HUES48 (cell line): ENCODE data around the gene SMAP1.

ENCODE experiments used
- H3K27ac ChIP-seq: one replicate; pipeline ENCODE4 v1.7.0; 2013; ENCODE audit warnings: low read depth, low read length, inconsistent platforms
- H3K27me3 ChIP-seq: 2 replicates; pipeline ENCODE4 v1.6.1; 2013; ENCODE audit warnings: mild to moderate bottlenecking, low read length; ENCODE audit not compliant: control insufficient read depth, insufficient read depth
- H3K36me3 ChIP-seq: 2 replicates; pipeline ENCODE4 v1.6.1; 2013; ENCODE audit warnings: low read length; ENCODE audit not compliant: control insufficient read depth, insufficient read depth
- H3K4me1 ChIP-seq: 2 replicates; pipeline ENCODE4 v1.6.1; 2013; ENCODE audit warnings: mild to moderate bottlenecking, low read length; ENCODE audit not compliant: control insufficient read depth, insufficient read depth
- H3K4me3 ChIP-seq: 2 replicates; pipeline ENCODE4 v1.5.1; 2013; ENCODE audit warnings: mild to moderate bottlenecking, low read depth, low read length
- H3K9ac ChIP-seq: 2 replicates; pipeline ENCODE4 v1.6.1; 2013; ENCODE audit warnings: mild to moderate bottlenecking, low read depth, low read length, moderate library complexity
- H3K9me3 ChIP-seq: 2 replicates; pipeline ENCODE4 v1.6.1; 2013; ENCODE audit warnings: low read length; ENCODE audit not compliant: control insufficient read depth, insufficient read depth

SMAP1 gene

DNA sequence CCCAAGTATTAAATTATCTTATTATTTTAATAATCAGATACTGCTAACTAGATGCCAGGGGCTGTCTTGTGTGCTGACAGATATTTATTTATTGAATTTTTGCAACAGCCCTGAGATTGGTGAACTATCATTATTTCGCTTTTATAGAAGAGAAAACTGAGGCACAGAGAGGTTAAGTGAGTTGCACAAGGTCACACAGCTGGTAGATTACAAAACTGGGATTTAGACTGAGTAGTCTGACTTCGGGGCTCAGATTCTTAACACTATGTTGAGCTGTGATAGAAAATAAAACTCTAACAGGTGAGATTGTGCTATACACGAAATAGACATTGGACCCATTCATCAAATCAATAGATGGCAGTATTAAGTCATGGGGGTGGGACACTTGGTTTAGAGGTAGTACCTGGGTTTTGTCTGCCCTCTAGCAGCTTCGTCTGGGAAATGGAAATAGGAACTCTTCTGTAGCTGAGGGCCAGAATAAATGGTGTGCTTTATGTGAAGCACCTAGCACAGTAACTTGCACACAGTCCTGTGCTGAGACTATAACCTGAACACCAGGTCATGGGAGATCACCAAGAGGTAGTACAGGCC lies 175.7 kb downstream of the SMAP1 start:
- Histone ChIP-seq H3K4me1 (0 out of 2 replicates have a peak, but pooled peaks cover 8% of the 10 kb centered on the region), H3K36me3 (no peaks in the 10 kb centered on the region), H3K9me3 (peaks cover 7% of the 10 kb centered on the region), H3K4me3 (no peak overlapping the region), H3K27me3 (no peaks in the 10 kb centered on the region), H3K27ac (no peak overlapping the region), H3K9ac (no peak overlapping the region)

DNA sequence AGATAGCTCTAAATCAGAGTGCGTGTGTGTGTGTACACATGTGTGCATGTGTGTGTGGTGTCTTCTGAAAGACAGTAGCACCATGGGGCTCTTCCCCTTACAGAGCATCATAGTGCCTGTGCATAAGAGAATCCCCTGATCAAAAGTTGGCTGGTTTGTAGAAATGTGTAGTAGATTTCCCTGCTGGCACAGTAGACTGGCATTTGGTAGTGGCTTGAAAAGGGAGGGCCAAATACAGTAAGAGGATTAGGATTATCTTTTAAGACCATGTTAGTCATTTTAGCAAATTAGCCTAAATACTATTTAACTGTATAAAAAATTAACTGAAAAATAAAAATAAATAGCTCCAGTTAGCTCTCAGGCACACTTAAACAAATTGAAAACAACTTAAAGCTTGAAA lies 176.6 kb downstream of the SMAP1 start:
- H3K27me3 ChIP-seq: no peaks in the 10 kb centered on the region
- 0 out of 2 replicates have a peak, but pooled peaks cover 8% of the 10 kb centered on the region for H3K4me1 ChIP-seq
- H3K36me3 ChIP-seq: no peaks in the 10 kb centered on the region
- H3K9me3 ChIP-seq: peaks cover 12% of the 10 kb centered on the region
- no peak overlapping the region for H3K27ac ChIP-seq
- no peak overlapping the region for H3K4me3 ChIP-seq
- H3K9ac ChIP-seq: no peak overlapping the region

DNA sequence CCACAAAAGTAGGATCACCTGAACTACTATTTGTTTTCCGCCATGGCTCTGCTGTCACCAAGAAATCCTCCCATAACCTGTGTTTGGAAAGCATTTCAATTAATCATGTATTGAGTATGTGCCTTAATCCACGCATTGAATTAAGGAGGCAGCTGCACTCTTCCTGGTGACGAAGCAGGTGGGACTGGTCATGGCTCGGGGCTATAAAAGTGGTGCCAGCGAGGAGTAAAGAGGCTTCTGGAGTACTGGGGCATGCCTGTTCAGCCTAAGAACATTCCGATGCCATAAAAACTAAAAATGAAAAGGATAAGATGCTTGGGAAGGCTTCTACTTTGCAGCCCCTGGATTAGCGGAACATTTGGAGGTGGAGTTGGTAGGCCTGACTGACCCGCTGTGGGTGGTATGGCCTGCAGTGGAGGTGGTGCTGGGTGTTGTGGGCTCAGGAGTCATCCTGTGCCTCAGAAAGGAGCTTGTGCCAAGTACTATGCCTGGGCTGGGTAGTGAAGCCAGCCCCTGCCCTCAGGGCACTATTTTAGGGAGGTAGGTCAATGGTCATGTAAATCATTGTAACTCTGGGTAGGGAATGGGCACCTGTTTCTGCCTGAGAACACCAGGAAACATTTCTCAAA lies 178.6 kb downstream of the SMAP1 start:
- Histone ChIP-seq H3K9ac (no peak overlapping the region), H3K4me3 (no peak overlapping the region), H3K27me3 (no peaks in the 10 kb centered on the region), H3K9me3 (peaks cover 12% of the 10 kb centered on the region), H3K4me1 (0 out of 2 replicates have a peak, but pooled peaks cover 8% of the 10 kb centered on the region), H3K27ac (no peak overlapping the region), H3K36me3 (no peaks in the 10 kb centered on the region)

DNA sequence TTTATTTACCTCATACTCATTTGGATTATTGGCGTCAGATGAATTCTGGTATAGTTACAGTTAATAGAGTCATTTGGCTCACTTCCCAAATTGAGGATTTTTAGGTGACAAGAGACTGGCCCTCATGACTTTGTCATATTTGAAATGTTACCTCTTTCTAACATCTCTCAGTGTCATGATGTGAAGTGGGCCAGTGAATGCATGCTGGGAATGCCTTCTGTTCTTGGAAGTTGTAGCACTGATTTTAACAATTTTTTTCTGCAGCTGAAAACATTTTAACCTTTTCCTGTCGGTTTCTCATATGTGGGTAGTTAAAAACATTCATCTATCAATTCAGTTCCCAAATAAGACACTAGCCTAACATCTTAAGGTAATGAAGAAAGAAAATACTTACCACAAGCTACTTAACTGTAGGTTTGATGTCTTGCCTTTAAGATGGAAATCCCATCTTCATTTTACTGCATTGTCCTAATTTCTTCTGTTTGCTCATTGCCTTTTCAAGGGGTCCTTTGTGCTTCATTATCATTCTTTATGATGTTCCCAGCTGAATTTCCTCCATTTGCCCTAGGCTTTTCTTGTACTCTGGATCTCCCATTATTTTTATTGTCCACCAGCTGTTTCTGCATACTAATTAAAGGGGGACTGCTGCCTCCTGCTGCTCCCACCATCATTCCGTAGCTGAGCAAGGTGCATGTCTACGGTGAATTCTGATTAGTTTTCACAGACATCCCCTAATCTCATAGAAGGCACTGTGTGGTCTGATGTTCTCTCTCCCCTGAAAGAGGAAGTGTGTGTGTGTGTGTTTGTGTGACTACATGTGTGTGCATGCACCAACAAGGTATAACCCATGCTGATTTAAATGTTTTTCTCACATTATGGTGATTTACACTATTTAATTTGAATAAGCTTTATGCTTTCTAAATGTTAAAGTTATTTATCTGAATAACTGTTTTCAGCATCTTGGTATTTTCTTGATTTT lies 179.7 kb downstream of the SMAP1 start:
- H3K4me3 ChIP-seq: no peak overlapping the region
- H3K9ac ChIP-seq: no peak overlapping the region
- 0 out of 2 replicates have a peak, but pooled peaks cover 8% of the 10 kb centered on the region for H3K4me1 ChIP-seq
- H3K27ac ChIP-seq: peak overlapping the region; percentile 71
- H3K27me3 ChIP-seq: no peaks in the 10 kb centered on the region
- H3K36me3 ChIP-seq: no peaks in the 10 kb centered on the region
- peaks cover 12% of the 10 kb centered on the region for H3K9me3 ChIP-seq

DNA sequence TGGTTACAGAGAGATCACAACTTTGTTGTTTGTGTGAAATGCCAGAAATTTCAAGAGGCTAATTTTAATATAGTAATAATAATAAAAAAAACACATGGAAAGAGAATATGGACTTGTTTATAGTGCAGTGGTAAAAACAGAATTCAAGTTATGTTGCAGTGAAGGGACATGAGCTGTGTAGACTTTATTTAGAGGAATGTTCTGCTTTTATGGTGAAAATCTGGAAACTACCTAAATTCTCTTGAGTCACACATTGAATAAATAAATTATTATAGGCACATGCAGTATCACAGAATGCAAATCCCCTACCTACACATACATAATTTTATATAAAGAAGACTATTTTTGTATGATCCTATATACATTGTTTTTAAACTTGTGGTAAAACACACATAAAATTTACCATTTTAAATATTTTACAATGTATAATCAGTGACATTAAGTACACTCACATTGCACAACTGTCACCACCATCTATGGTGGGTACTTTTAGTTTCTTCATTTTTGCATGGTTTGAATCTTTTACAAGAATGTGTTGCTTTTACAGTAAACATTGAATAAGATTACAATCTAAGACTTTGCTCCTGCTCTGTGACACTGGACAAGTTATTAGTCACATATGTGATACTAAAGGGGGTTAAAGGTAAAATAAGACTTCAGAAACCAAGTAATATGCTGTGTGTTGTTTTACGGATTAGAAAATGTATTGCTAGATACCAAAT lies 181.8 kb downstream of the SMAP1 start:
- Histone ChIP-seq H3K4me1 (0 out of 2 replicates have a peak, but pooled peaks cover 8% of the 10 kb centered on the region), H3K9me3 (peaks cover 12% of the 10 kb centered on the region), H3K27ac (no peak overlapping the region), H3K9ac (no peak overlapping the region), H3K4me3 (no peak overlapping the region), H3K27me3 (no peaks in the 10 kb centered on the region), H3K36me3 (0 out of 2 replicates have a peak, but pooled peaks cover 6% of the 10 kb centered on the region)

DNA sequence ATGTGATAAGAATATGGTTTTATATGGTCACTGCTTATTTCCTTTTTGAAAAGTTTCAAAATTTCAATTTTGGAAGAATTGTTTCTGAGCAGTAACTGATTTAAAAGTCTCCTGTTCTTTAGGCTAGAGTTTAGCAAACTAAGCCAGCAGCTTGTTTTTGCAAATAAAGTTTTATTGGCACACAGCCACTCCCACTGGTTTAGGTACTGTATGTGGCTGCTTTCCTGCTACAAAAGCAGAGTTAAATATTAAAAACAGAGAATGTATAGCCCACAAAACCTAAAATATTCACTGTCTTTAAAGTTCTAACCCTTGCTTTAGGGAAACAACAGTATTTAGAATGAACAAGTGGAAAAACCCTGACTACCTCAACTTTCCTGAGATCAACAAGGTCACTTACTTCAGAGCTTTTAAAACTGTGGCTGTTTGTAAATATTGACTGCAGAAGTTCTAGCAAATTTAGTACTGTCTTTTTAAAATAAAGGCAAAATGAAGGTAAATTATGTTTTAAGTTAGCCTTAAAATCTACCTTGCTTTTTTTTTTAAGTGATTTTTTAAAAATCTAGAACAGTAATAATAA lies 185.1 kb downstream of the SMAP1 start:
- Histone ChIP-seq H3K36me3 (0 out of 2 replicates have a peak, but pooled peaks cover 6% of the 10 kb centered on the region), H3K4me3 (no peak overlapping the region), H3K9me3 (peaks cover 11% of the 10 kb centered on the region), H3K27ac (no peak overlapping the region), H3K27me3 (no peaks in the 10 kb centered on the region), H3K4me1 (no peaks in the 10 kb centered on the region), H3K9ac (no peak overlapping the region)

DNA sequence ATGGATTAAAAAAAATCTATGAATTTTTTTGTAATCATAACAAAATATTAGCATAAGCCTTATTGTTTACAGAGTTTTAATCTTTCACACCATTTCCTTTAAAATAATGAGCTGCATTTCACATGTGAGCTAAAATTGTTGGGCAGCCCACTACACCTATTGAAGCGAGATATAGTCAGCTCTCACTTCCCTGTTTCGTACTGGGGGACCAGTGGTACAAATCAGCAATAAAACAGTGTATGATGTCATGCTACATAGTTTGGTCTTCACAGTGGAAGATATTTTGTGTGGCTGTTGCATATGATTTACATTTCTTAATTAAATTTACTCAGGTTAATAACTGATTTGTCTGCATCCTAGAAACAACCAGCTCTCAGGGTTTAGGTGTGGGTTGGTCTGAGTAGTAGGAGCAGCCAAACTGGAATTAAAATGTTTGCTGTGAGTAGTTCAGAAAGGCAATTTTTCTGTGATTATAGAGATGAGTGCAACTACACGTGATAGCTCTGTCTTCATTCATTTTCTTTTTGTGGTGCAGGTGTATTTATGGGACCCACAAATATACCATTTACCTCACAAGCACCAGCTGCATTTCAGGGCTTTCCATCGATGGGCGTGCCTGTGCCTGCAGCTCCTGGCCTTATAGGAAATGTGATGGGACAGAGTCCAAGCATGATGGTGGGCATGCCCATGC lies 189.8 kb downstream of the SMAP1 start:
- H3K4me3 ChIP-seq: no peak overlapping the region
- no peaks in the 10 kb centered on the region for H3K9me3 ChIP-seq
- no peaks in the 10 kb centered on the region for H3K4me1 ChIP-seq
- no peaks in the 10 kb centered on the region for H3K27me3 ChIP-seq
- H3K9ac ChIP-seq: no peak overlapping the region
- no peak overlapping the region for H3K27ac ChIP-seq
- peaks cover 16% of the 10 kb centered on the region for H3K36me3 ChIP-seq

DNA sequence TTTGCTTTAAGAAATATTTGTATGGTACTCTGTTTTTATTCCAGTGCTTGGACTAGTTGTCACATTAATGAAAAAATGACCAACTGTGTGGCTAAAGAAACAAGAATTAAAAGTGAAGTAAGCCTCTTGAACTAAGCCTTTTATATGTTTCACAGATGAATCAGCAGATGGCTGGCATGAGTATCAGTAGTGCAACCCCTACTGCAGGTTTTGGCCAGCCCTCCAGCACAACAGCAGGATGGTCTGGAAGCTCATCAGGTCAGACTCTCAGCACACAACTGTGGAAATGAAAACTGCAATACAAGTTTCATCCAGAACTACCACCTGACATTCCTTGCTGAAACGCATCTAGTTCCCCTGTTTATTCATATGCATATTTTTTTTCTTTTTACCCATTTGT lies 192.4 kb downstream of the SMAP1 start:
- H3K4me1 ChIP-seq: peaks cover 10% of the 10 kb centered on the region
- H3K36me3 ChIP-seq: peaks cover 10% of the 10 kb centered on the region
- H3K27me3 ChIP-seq: no peaks in the 10 kb centered on the region
- no peaks in the 10 kb centered on the region for H3K9me3 ChIP-seq
- no peak overlapping the region for H3K27ac ChIP-seq
- H3K4me3 ChIP-seq: no peak overlapping the region
- no peak overlapping the region for H3K9ac ChIP-seq

DNA sequence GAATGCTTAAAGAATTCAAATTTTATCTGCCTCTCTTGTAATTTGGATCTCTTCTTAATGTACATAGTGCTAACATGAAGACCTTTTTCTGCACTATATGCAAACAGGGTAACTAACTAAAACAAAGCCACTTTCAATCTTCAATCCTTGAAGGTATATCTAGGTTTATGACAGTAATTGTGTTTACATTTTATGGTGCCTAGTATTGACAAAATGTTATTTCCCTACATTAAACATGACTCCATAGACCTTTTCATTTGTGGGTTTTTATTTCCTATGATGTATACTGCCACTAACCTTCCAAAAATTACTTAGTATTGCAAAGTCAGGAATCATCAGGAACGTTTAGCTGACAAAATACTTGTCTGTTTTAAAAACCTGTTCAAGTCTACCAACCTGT lies 193.2 kb downstream of the SMAP1 start:
- Histone ChIP-seq H3K36me3 (peaks cover 10% of the 10 kb centered on the region), H3K9ac (no peak overlapping the region), H3K27ac (no peak overlapping the region), H3K9me3 (no peaks in the 10 kb centered on the region), H3K4me1 (peaks cover 10% of the 10 kb centered on the region), H3K4me3 (no peak overlapping the region), H3K27me3 (no peaks in the 10 kb centered on the region)

DNA sequence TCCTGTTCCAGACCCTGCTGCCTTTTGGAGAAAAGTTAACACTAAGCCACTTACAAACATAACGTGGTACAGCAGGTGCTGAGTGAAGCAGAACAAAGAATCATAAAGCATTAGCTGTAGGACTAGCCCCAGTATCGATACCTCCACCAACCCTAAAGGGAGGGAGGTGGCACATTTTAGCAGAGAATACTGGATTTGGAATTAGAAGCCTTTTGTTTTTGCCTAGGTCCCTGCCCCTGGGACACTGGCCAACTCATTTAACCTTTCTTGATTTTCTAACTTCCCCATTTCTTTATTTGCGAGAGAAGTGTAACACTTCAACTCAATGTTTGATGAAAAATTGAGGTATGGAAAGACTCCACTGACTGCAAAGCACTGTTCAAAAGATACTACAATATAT lies 195.7 kb downstream of the SMAP1 start:
- Histone ChIP-seq H3K27ac (no peak overlapping the region), H3K4me3 (no peak overlapping the region), H3K9ac (no peak overlapping the region), H3K27me3 (no peaks in the 10 kb centered on the region), H3K9me3 (no peaks in the 10 kb centered on the region), H3K36me3 (peaks cover 9% of the 10 kb centered on the region), H3K4me1 (peaks cover 10% of the 10 kb centered on the region)
